HG03460 (cell line): ENCODE measurements around the gene RHOT2.
"Not testable (repeated sequence)": the region's sequence is repeated elsewhere in the genome, so short reads cannot be mapped to it uniquely, and the experiment has no call there.

ENCODE experiments used
- ATAC-seq: cut with Tn5 transposase; IDR thresholded peaks from one replicate; pipeline ENCODE4 v1.9.1; 2021; ENCODE audit not compliant: unreplicated experiment

RHOT2 gene

GRCh38 chr16:712740-713250 lies 44.9 kb downstream of the RHOT2 start:
- ATAC-seq: not testable (repeated sequence)

GRCh38 chr16:714079-714478 lies 46.1 kb downstream of the RHOT2 start:
- ATAC-seq: no peak

GRCh38 chr16:714558-715476 lies 46.9 kb downstream of the RHOT2 start, which contains the start of gene METRN:
TSS of gene METRN (plus strand) at chr16:715118. CDS start at chr16:715290, 172 bp downstream.
- peak; percentile 58 for ATAC-seq

- peak; percentile 9 for ATAC-seq
Measured at GRCh38 chr16:715477-716199, 47.7 kb downstream of the RHOT2 start.

GRCh38 chr16:716200-716568 lies 48.3 kb downstream of the RHOT2 start:
- no peak for ATAC-seq

DNA sequence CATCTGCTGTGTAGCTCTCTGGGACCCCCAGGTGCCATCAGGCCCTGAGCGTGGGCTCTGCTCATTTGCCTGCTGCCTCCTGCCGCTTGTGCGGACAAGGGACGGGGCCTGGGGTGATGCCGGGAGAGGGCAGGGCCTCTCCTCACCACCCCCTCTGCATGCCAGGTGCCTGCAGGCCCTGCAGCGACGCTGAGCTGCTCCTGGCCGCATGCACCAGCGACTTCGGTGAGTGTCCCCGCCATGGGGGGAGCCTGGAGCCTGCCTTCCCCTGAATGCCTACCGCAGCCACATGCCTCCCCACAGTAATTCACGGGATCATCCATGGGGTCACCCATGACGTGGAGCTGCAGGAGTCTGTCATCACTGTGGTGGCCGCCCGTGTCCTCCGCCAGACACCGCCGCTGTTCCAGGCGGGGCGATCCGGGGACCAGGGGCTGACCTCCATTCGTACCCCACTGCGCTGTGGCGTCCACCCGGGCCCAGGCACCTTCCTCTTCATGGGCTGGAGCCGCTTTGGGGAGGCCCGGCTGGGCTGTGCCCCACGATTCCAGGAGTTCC lies 48.9 kb downstream of the RHOT2 start:
- ATAC-seq: no peak

GRCh38 chr16:717450-718245 lies 49.7 kb downstream of the RHOT2 start:
- ATAC-seq: no peak

DNA sequence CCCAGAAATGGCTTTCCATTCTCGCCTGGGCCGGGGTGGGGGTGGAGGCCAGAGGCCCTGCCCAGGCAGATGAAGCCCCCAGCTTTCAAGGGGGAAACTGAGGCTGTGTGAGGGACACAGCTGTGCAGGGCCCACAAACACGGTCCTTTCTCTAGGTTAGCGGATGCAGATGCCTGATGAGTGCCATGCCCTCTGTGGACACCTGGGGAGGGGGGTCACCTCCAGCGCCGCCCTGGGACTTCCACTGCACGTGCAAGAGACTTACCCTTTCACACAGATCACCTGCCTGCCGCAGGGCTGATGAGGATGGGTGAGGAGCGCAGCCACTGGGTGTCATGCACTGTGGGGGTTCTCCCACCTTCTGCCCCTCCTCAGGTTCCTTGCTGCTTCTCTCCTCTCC lies 50.5 kb downstream of the RHOT2 start:
- ATAC-seq: no peak

DNA sequence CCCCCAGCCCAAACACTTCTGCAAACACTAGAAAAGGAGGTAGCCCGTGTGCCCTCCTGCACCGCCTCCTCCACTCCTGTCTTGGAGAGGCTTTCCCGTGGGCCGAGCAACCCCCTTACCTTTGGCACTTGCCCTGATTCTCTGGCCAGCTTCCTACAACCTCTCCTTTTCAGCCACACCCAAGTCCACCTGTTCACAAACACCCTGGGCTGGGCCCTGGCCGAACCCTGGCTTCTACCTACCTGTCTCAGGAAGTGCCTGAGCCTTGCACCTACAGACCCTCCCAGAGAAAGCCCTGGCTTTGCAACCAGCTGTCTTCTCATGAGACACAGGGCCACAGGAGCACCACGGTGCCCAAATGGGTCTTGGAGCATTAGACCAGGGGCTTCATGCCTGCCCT lies 51.0 kb downstream of the RHOT2 start:
- ATAC-seq: no peak

- no peak for ATAC-seq
Measured at GRCh38 chr16:719815-720446, 52.0 kb downstream of the RHOT2 start.

DNA sequence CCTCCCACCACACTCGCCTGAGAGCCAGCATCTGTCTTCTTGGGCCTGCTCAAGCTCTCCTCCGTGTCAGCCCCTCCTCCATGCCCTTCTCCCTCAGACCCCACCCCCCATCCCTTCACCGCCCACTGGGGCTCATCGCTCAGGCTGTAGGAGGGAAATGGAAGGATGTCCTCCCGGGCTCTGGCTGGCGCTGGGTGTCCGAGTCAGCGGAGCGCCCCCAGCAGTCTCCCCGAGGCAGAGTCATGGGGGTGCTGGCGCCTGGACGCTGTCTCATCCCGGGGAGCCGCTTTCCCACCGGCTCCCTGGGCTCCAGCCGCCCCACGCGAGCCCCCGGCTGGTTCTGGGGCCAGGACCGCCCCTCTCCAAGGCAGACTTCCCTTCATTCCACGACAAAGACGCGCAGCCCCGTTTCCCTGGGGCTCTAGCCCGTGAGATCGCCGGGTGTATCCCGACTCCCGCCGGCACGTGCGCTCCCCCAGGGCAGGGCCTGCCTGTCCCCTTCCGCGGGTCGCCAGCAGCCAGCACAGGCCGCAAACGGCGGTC lies 52.6 kb downstream of the RHOT2 start:
- peak; percentile 29 for ATAC-seq

GRCh38 chr16:720990-721764 lies 53.2 kb downstream of the RHOT2 start, which contains the start of gene ANTKMT:
TSS of gene ANTKMT (plus strand) at chr16:721146. CDS start at chr16:721275, 129 bp downstream.
- ATAC-seq: peak; percentile 59

DNA sequence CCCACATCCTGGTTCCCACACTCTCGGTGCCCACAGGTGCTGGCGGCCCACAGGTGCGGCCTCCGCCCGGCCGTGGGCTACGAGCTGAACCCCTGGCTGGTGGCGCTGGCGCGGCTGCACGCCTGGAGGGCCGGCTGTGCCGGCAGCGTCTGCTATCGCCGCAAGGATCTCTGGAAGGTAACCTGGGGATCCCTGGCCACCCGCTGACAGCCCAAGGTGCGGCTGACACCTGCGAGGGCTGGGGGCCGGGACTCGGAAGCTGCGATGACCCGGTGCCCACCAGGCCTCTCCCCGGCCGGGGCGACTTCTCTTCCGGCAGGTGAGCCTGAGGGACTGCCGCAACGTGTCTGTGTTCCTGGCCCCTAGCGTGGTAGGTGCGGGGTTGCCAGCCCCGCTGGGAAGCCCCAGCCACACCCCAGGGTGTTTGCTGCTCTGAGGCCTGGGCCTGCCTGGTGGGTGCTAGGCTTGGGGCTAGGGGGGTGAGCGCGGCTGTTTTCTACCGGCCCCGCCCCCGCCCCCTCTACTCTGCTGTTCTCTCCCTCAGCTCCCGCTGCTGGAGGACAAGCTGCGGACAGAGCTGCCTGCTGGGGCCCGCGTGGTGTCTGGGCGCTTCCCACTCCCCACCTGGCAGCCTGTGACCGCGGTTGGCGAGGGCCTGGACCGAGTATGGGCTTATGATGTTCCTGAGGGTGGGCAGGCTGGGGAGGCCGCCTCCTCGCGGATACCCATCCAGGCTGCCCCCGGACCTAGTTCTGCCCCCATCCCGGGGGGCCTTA lies 54.0 kb downstream of the RHOT2 start:
- no peak for ATAC-seq

- ATAC-seq: no peak
Measured at GRCh38 chr16:722835-723633, 55.1 kb downstream of the RHOT2 start.

GRCh38 chr16:723695-724094 lies 55.8 kb downstream of the RHOT2 start:
- ATAC-seq: no peak
